HEK293 (cell line): ENCODE results near the gene CDCP2.

ENCODE experiments used
- CTCF ChIA-PET: fragments of 350-600 bp; formaldehyde crosslinking; extraction: SDS; loops from one replicate; lab custom pipeline; 2021; ENCODE audit warnings: antibody characterized with exemption; lab: Yijun Ruan, JAX
- POLR2A ChIA-PET: fragments of 300-600 bp; formaldehyde crosslinking; extraction: SDS; loops from one replicate; lab custom pipeline; 2020; ENCODE audit warnings: antibody characterized with exemption, inconsistent platforms; lab: Yijun Ruan, JAX
- H3K27ac ChIP-seq: fragments of 200-500 bp; sonication (Bioruptor generic); 2 replicates; pipeline ENCODE4 v1.5.1; 2014; ENCODE audit warnings: low read depth, low read length, control low read depth, inconsistent platforms; ENCODE audit errors: extremely low read depth
- H3K36me3 ChIP-seq, 2 experiments: fragments of 200-500 bp in 1 of 2; sonication (Bioruptor generic) in 1 of 2; 1 replicate in 1 of 2; 2 replicates in 1 of 2; pipeline ENCODE4 v1.5.1; 2014 to 2017; ENCODE audit warnings: inconsistent platforms in 2 of 2, low read length in 2 of 2; ENCODE audit not compliant: control insufficient read depth in 2 of 2, insufficient read depth in 1 of 2
- H3K4me1 ChIP-seq: fragments of 200-500 bp; sonication (Bioruptor generic); 2 replicates; pipeline ENCODE4 v1.5.1; 2014; ENCODE audit warnings: mild to moderate bottlenecking, low read length, inconsistent platforms; ENCODE audit not compliant: control insufficient read depth, insufficient read depth
- H3K4me3 ChIP-seq: 2 replicates; pipeline ENCODE4 v1.5.1; 2011; ENCODE audit warnings: low read depth, mild to moderate bottlenecking, control low read depth, low read length, moderate library complexity
- H3K9me3 ChIP-seq: fragments of 200-500 bp; sonication (Bioruptor generic); 2 replicates; pipeline ENCODE4 v1.5.1; 2014; ENCODE audit warnings: low read depth, low read length, inconsistent platforms; ENCODE audit not compliant: control insufficient read depth, insufficient read depth
- BCL11A ChIP-seq: fragments of 450-650 bp; formaldehyde crosslinking; IDR thresholded peaks from 2 replicates; pipeline ENCODE4 v1.5.1; 2016; ENCODE audit warnings: low read depth, missing biosample characterization, missing genetic modification characterization
- FEZF1 ChIP-seq: fragments of 450-650 bp; formaldehyde crosslinking; IDR thresholded peaks from 2 replicates; pipeline ENCODE4 v1.5.1; 2016; ENCODE audit warnings: missing biosample characterization, missing genetic modification characterization
- ZIC2 ChIP-seq: fragments of 450-650 bp; formaldehyde crosslinking; IDR thresholded peaks from 2 replicates; pipeline ENCODE4 v1.5.1; 2016; ENCODE audit warnings: missing biosample characterization, missing genetic modification characterization
- ZNF404 ChIP-seq: fragments of 450-650 bp; formaldehyde crosslinking; IDR thresholded peaks from 2 replicates; pipeline ENCODE4 v1.5.1; 2017; ENCODE audit warnings: missing biosample characterization, missing genetic modification characterization
- ZNF600 ChIP-seq: fragments of 450-650 bp; formaldehyde crosslinking; IDR thresholded peaks from 2 replicates; pipeline ENCODE4 v1.5.1; 2016; ENCODE audit warnings: missing biosample characterization, missing genetic modification characterization
- ZSCAN16 ChIP-seq: fragments of 450-650 bp; formaldehyde crosslinking; IDR thresholded peaks from 2 replicates; pipeline ENCODE4 v1.5.1; 2016; ENCODE audit warnings: missing biosample characterization, missing genetic modification characterization
- TF ChIP-seq, protein P1 (sequence below): fragments of 450-650 bp; formaldehyde crosslinking; IDR thresholded peaks from 2 replicates; pipeline ENCODE4 v1.5.1; 2016; ENCODE audit warnings: missing biosample characterization, missing genetic modification characterization, borderline replicate concordance
- TF ChIP-seq, protein P2 (sequence below): fragments of 450-650 bp; formaldehyde crosslinking; IDR thresholded peaks from 2 replicates; pipeline ENCODE4 v1.5.1; 2016; ENCODE audit warnings: missing biosample characterization, missing genetic modification characterization
- TF ChIP-seq, protein P3 (sequence below): fragments of 450-650 bp; formaldehyde crosslinking; IDR thresholded peaks from 2 replicates; pipeline ENCODE4 v1.5.1; 2017; ENCODE audit warnings: missing biosample characterization, mild to moderate bottlenecking, missing genetic modification characterization, moderate library complexity
- TF ChIP-seq, protein P4 (sequence below): fragments of 450-650 bp; formaldehyde crosslinking; IDR thresholded peaks from 2 replicates; pipeline ENCODE4 v1.5.1; 2017; ENCODE audit warnings: missing biosample characterization, missing genetic modification characterization

CDCP2 gene

DNA sequence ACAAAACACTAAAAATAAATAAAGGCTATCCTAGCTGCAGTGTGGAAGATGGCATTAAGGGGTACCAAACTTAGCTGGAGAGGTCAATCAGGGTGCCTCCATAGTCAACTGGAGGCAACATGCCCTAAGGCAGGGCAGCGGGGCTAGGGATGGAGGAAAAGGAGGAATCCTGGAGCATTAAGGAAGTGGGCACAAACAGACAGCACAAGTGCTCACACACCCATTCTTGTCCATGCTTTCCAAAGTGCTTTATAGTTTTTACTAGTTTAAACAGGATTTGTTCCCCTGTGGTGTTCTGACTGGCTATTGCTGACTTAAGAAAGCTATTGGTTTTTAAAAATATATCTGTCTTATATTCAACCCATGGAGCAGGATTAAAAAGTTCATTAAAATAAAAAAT, 66.0 kb downstream of the CDCP2 start (continued):
- TF ChIP-seq, protein P1, sequence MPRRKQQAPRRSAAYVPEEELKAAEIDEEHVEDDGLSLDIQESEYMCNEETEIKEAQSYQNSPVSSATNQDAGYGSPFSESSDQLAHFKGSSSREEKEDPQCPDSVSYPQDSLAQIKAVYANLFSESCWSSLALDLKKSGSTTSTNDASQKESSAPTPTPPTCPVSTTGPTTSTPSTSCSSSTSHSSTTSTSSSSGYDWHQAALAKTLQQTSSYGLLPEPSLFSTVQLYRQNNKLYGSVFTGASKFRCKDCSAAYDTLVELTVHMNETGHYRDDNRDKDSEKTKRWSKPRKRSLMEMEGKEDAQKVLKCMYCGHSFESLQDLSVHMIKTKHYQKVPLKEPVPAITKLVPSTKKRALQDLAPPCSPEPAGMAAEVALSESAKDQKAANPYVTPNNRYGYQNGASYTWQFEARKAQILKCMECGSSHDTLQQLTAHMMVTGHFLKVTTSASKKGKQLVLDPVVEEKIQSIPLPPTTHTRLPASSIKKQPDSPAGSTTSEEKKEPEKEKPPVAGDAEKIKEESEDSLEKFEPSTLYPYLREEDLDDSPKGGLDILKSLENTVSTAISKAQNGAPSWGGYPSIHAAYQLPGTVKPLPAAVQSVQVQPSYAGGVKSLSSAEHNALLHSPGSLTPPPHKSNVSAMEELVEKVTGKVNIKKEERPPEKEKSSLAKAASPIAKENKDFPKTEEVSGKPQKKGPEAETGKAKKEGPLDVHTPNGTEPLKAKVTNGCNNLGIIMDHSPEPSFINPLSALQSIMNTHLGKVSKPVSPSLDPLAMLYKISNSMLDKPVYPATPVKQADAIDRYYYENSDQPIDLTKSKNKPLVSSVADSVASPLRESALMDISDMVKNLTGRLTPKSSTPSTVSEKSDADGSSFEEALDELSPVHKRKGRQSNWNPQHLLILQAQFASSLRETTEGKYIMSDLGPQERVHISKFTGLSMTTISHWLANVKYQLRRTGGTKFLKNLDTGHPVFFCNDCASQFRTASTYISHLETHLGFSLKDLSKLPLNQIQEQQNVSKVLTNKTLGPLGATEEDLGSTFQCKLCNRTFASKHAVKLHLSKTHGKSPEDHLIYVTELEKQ: no peak

DNA sequence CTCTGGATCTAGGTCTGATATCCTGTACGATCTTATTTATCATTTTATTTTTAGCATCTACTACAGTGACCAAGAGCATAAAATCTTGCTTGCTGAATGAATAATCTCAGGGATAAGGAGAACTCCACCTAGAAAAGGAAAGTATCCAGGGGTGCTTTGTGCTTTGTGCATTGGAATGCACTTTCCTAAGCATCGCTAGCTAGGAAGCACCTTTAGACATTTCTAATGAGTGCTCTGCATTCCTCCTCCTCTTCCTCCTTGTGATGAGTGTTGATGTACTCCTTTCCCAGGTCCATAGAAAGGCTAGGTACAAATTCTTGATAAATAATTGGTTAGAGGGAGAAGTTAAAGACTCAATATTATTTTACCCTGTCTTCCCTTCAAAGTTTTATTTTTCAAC, 68.0 kb downstream of the CDCP2 start:
- H3K4me3 ChIP-seq: no peak overlapping the region
- no peak overlapping the region for H3K27ac ChIP-seq
- no peaks in the 10 kb centered on the region for H3K9me3 ChIP-seq
- H3K36me3 ChIP-seq: peaks cover 0 to 2% of the 10 kb centered on the region in 2 experiments; a peak in 1 of 3 replicates
- ChIA-PET POLR2A (no interaction called here), CTCF (interaction anchor here (0.6 to 1.7 kb wide), 4 partner anchors 11 to 125 kb away, joined by 3 to 9 read pairs (median 3); no protein-coding TSS in a partner anchor)
- no peaks in the 10 kb centered on the region for H3K4me1 ChIP-seq
- TF ChIP-seq ZSCAN16 (no peak), FEZF1 (tag by site-specific recombination) (no peak), ZIC2 (tag by site-specific recombination) (no peak), BCL11A (tag by site-specific recombination) (no peak), ZNF600 (no peak), ZNF404 (tag by site-specific recombination) (no peak)
- TF ChIP-seq, protein P2, sequence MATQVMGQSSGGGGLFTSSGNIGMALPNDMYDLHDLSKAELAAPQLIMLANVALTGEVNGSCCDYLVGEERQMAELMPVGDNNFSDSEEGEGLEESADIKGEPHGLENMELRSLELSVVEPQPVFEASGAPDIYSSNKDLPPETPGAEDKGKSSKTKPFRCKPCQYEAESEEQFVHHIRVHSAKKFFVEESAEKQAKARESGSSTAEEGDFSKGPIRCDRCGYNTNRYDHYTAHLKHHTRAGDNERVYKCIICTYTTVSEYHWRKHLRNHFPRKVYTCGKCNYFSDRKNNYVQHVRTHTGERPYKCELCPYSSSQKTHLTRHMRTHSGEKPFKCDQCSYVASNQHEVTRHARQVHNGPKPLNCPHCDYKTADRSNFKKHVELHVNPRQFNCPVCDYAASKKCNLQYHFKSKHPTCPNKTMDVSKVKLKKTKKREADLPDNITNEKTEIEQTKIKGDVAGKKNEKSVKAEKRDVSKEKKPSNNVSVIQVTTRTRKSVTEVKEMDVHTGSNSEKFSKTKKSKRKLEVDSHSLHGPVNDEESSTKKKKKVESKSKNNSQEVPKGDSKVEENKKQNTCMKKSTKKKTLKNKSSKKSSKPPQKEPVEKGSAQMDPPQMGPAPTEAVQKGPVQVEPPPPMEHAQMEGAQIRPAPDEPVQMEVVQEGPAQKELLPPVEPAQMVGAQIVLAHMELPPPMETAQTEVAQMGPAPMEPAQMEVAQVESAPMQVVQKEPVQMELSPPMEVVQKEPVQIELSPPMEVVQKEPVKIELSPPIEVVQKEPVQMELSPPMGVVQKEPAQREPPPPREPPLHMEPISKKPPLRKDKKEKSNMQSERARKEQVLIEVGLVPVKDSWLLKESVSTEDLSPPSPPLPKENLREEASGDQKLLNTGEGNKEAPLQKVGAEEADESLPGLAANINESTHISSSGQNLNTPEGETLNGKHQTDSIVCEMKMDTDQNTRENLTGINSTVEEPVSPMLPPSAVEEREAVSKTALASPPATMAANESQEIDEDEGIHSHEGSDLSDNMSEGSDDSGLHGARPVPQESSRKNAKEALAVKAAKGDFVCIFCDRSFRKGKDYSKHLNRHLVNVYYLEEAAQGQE (tag by site-specific recombination): no peak
- TF ChIP-seq, protein P3, sequence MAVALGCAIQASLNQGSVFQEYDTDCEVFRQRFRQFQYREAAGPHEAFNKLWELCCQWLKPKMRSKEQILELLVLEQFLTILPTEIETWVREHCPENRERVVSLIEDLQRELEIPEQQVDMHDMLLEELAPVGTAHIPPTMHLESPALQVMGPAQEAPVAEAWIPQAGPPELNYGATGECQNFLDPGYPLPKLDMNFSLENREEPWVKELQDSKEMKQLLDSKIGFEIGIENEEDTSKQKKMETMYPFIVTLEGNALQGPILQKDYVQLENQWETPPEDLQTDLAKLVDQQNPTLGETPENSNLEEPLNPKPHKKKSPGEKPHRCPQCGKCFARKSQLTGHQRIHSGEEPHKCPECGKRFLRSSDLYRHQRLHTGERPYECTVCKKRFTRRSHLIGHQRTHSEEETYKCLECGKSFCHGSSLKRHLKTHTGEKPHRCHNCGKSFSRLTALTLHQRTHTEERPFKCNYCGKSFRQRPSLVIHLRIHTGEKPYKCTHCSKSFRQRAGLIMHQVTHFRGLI (tag by site-specific recombination): no peak
- TF ChIP-seq, protein P4, sequence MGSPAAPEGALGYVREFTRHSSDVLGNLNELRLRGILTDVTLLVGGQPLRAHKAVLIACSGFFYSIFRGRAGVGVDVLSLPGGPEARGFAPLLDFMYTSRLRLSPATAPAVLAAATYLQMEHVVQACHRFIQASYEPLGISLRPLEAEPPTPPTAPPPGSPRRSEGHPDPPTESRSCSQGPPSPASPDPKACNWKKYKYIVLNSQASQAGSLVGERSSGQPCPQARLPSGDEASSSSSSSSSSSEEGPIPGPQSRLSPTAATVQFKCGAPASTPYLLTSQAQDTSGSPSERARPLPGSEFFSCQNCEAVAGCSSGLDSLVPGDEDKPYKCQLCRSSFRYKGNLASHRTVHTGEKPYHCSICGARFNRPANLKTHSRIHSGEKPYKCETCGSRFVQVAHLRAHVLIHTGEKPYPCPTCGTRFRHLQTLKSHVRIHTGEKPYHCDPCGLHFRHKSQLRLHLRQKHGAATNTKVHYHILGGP (tag by site-specific recombination): no peak
- TF ChIP-seq, all 188 proteins: peak for 0
